K562 (cell line): ENCODE data around the gene MYO3A. TPM values are rescaled to one million over a fixed set of nuclear protein-coding genes. Genes with fewer than 3 reads are reported as not detected.

Source experiments
- CBX1 ChIP-seq: sonication (generic); IDR thresholded peaks from 2 replicates; pipeline ENCODE4 v1.6.1; 2016; ENCODE audit warnings: antibody characterized with exemption, low read depth, mild to moderate bottlenecking
- MGA ChIP-seq: fragments of 450-650 bp; IDR thresholded peaks from 2 replicates; pipeline ENCODE4 v1.6.1; 2016; ENCODE audit warnings: mild to moderate bottlenecking, moderate library complexity
- polyA plus RNA-seq, 8 experiments: library from polyadenylated mRNA; depleted of rRNA in 4 of 8; stranded (reverse) in 5 of 8; unstranded in 3 of 8; fragments of >200 nt; fragmentation: Nextera tagmentation in 2 of 8; fragmentation: Illumina TruSeq in 1 of 8; extraction: Ambion mirVana in 2 of 8; extraction: Trizol in 1 of 8; gene quantifications; 2 replicates each; pipeline versions ENCODE4 v1.2.1 to v1.2.3, GENCODE V29; 2011 to 2014; ENCODE audit warnings: inconsistent platforms in 1 of 8, missing spikeins in 1 of 8
- total RNA-seq, 7 experiments: library from RNA; depleted of rRNA in 6 of 7; stranded (reverse); fragments of >200 nt in 6 of 7; fragmentation: Illumina TruSeq in 2 of 7; extraction: Trizol in 2 of 7; gene quantifications; 2 replicates each; pipeline versions ENCODE4 v1.2.1 to v1.2.3, GENCODE V29; 2011 to 2021; ENCODE audit warnings: low replicate concordance in 1 of 7
- TF ChIP-seq, protein P1 (sequence below), 2 experiments: fragments of 250-450 bp in 1 of 2; fragments of 450-650 bp in 1 of 2; sonication (Bioruptor Pico) in 1 of 2; IDR thresholded peaks; 2 replicates each; pipeline versions ENCODE4 v1.6.1 to v1.8.0; 2016 to 2021; ENCODE audit warnings: mild to moderate bottlenecking in 2 of 2, moderate library complexity in 2 of 2, missing compliant biosample characterization in 1 of 2, missing genetic modification characterization in 1 of 2

MYO3A gene
- total and polyA plus RNA-seq, 9 of the 15 experiments (the other 6 are each of a cell fraction or from before 2014, with no cell fraction given) = not detected

DNA sequence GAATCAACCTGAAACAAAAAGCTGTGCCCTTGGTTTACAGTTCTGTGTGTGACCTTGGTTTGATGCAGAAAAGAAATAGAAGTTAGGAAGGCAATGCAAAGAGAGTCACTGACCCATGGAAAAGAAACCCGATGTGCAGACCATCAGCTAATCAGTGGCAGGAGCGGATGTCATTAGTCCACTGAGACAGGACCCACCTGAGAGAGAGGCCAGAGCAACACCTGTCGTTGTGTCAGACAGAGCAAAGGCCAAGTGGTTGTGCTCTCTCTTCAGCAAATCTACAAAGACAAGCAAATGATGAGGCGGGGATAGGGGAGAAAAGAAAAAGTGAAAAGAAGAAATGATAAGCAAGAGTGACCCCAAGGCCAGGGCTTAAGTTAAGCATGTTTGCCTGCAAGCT is 291.3 kb downstream of the MYO3A start (continued):
- TF ChIP-seq MGA (no peak), CBX1 (no peak)
- TF ChIP-seq, protein P1, sequence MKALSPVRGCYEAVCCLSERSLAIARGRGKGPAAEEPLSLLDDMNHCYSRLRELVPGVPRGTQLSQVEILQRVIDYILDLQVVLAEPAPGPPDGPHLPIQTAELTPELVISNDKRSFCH (CRISPR knock-in tag; IDR thresholded peaks at IDR 0.05) = no peak
- TF ChIP-seq, protein P1 (tag; IDR thresholded peaks at IDR 0.05) = no peak
